ENCODE data around the gene CAMK4.

GRCh38 chr5:111236995-111237394 is 12.8 kb downstream of the CAMK4 start:
- TF ChIP-seq CTCF (IDR thresholded peaks at IDR 0.05; ENCODE audit: extremely low read depth in 1 of 2, insufficient read depth in 1 of 2, low read depth in 1 of 2, low read length in 2 of 2) (no peak), POLR2A (IDR thresholded peaks at IDR 0.05; ENCODE audit: low read depth, low read length) (no peak)
